G401.6 (cell line): ENCODE measurements around the gene SPEN.

ENCODE experiments used
- FAIRE-seq: peaks from 2 replicates; lab custom pipeline; 2012; peaks lifted over from hg19 to GRCh38; lab: Jason Lieb, UNC

SPEN gene

GRCh38 chr1:15948595-15949452, 101.3 kb downstream of the SPEN start:
- no peak for FAIRE-seq

GRCh38 chr1:15949453-15950245, 102.1 kb downstream of the SPEN start:
- FAIRE-seq: no peak

GRCh38 chr1:15950302-15950701, 102.8 kb downstream of the SPEN start:
- no peak for FAIRE-seq

- no peak for FAIRE-seq
These were observed 103.3 kb downstream of the SPEN start for GRCh38 chr1:15950763-15951295.

GRCh38 chr1:15951341-15952153, 104.0 kb downstream of the SPEN start:
- FAIRE-seq: no peak

GRCh38 chr1:15952317-15953258, 105.1 kb downstream of the SPEN start:
- no peak for FAIRE-seq

GRCh38 chr1:15953294-15953771, 105.8 kb downstream of the SPEN start:
- no peak for FAIRE-seq

- no peak for FAIRE-seq
These were observed 106.3 kb downstream of the SPEN start for GRCh38 chr1:15953791-15954241.

GRCh38 chr1:15954316-15954715, 106.8 kb downstream of the SPEN start:
- no peak for FAIRE-seq

GRCh38 chr1:15955552-15955951, 108.0 kb downstream of the SPEN start:
- FAIRE-seq: no peak

GRCh38 chr1:15956150-15956549, 108.6 kb downstream of the SPEN start:
- FAIRE-seq: no peak

GRCh38 chr1:15957221-15958095, 110.0 kb downstream of the SPEN start:
- FAIRE-seq: no peak

- no peak for FAIRE-seq
These were observed 110.6 kb downstream of the SPEN start for GRCh38 chr1:15958111-15958510.

- FAIRE-seq: no peak
These were observed 111.3 kb downstream of the SPEN start for GRCh38 chr1:15958793-15959192.

- no peak for FAIRE-seq
These were observed 111.9 kb downstream of the SPEN start for GRCh38 chr1:15959424-15959823.

- no peak for FAIRE-seq
These were observed 112.4 kb downstream of the SPEN start for GRCh38 chr1:15959827-15960446.

- no peak for FAIRE-seq
These were observed 113.3 kb downstream of the SPEN start for GRCh38 chr1:15960808-15961207.

GRCh38 chr1:15961492-15961891, 114.0 kb downstream of the SPEN start:
- FAIRE-seq: no peak

- FAIRE-seq: no peak
These were observed 114.7 kb downstream of the SPEN start for GRCh38 chr1:15962176-15962575.
